Measurements from ENCODE around the gene GRIN2C. TPM values are rescaled to one million over a fixed set of nuclear protein-coding genes. Genes with fewer than 3 reads are reported as not detected.

The GRIN2C gene
- total RNA-seq, 1 donor from 2014 or later = 0.74 TPM

Other genes starting within 250 kb of the GRIN2C start
- gene CD300E, start 236.1 kb downstream of the GRIN2C start, total RNA-seq (ENCODE audit: unreplicated experiment) = not detected
- gene CD300LF, start 147.0 kb downstream of the GRIN2C start, total RNA-seq (ENCODE audit: unreplicated experiment) = not detected
- 2.5 TPM for gene RAB37, start 122.6 kb downstream of the GRIN2C start, total RNA-seq (ENCODE audit: unreplicated experiment)
- gene NHERF1, start 111.3 kb downstream of the GRIN2C start, total RNA-seq (ENCODE audit: unreplicated experiment) = 30.5 TPM
- gene NAT9, start 83.5 kb downstream of the GRIN2C start, total RNA-seq (ENCODE audit: unreplicated experiment) = 50.1 TPM
- gene FDXR, start 13.1 kb upstream of the GRIN2C start, total RNA-seq (ENCODE audit: unreplicated experiment) = 22.1 TPM
- not detected for gene FADS6, start 33.7 kb upstream of the GRIN2C start, total RNA-seq (ENCODE audit: unreplicated experiment)
- gene USH1G, start 63.4 kb upstream of the GRIN2C start, total RNA-seq (ENCODE audit: unreplicated experiment) = 0.18 TPM
- not detected for gene OTOP2, start 64.4 kb upstream of the GRIN2C start, total RNA-seq (ENCODE audit: unreplicated experiment)
- not detected for gene OTOP3, start 76.0 kb upstream of the GRIN2C start, total RNA-seq (ENCODE audit: unreplicated experiment)
- gene HID1, start 112.9 kb upstream of the GRIN2C start, total RNA-seq (ENCODE audit: unreplicated experiment) = 157 TPM
- gene CDR2L, start 127.7 kb upstream of the GRIN2C start, total RNA-seq (ENCODE audit: unreplicated experiment) = 33.2 TPM
- gene MRPL58, start 152.8 kb upstream of the GRIN2C start, total RNA-seq (ENCODE audit: unreplicated experiment) = 16.2 TPM
- 179 TPM for gene ATP5PD, start 187.1 kb upstream of the GRIN2C start, total RNA-seq (ENCODE audit: unreplicated experiment)
- 33.5 TPM for gene KCTD2, start 187.3 kb upstream of the GRIN2C start, total RNA-seq (ENCODE audit: unreplicated experiment)
- 50.9 TPM for gene SLC16A5, start 228.1 kb upstream of the GRIN2C start, total RNA-seq (ENCODE audit: unreplicated experiment)